Measurements from ENCODE around the gene SH3D19.

- TF ChIP-seq POLR2AphosphoS5 (IDR thresholded peaks at IDR 0.05) (no peak), POLR2A (IDR thresholded peaks at IDR 0.05) (no peak), CTCF (IDR thresholded peaks at IDR 0.05) (no peak)
Measured at GRCh38 chr4:151143162-151143561, 182.2 kb downstream of the SH3D19 start.
